Keratinocyte (primary cell): Measurements from ENCODE around the gene IRF9.

Experiments
- EZH2 ChIP-seq: IDR thresholded peaks from one replicate; pipeline ENCODE4 v1.6.1; 2012; ENCODE audit warnings: inconsistent platforms, mild to moderate bottlenecking, low read length, moderate library complexity
- TF ChIP-seq, protein P1 (sequence below), 3 experiments: IDR thresholded peaks in 1 of 3; conservative IDR thresholded peaks in 1 of 3; optimal IDR thresholded peaks in 1 of 3; 2 replicates in 2 of 3; 3 replicates in 1 of 3; pipeline versions ENCODE3 to v1.5.1; 2011; ENCODE audit warnings: low read length in 3 of 3, mild to moderate bottlenecking in 3 of 3, moderate library complexity in 2 of 3, control low read depth in 1 of 3, inconsistent platforms in 1 of 3; ENCODE audit not compliant: insufficient read depth in 2 of 3; ENCODE audit errors: extremely low read depth in 1 of 3

DNA sequence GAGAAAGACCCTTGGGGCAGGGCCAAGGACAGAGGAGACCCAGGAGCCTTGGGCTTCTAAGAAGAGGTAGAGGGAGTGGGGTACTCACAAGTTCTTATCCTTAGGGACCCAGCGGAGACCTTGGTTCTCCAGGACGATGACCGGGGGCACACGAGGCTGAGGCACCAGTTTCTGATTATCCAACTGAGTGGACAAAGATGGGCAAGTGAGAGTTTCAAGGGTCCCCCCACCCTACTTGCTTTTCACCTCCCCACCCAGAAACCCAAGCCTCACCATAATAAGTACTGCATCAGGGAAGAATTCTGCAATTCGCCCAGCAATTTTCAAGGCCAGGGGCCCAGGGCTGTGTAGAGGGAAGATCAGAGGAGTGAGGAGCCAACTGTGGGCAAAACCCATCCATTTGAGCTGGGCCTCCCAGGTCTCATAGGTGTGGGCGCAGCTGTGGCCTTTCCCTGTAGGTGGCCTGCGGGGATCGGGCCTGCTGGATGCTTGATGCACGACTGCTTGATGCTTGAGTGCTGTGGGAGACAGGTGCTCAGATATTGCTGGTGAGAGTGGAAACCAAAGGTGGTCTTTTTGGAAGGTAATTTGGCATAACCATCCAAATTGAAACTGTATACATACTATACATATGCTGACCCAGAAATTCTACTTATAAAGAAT is 21.7 kb upstream of the IRF9 start:
- TF ChIP-seq, protein P1, sequence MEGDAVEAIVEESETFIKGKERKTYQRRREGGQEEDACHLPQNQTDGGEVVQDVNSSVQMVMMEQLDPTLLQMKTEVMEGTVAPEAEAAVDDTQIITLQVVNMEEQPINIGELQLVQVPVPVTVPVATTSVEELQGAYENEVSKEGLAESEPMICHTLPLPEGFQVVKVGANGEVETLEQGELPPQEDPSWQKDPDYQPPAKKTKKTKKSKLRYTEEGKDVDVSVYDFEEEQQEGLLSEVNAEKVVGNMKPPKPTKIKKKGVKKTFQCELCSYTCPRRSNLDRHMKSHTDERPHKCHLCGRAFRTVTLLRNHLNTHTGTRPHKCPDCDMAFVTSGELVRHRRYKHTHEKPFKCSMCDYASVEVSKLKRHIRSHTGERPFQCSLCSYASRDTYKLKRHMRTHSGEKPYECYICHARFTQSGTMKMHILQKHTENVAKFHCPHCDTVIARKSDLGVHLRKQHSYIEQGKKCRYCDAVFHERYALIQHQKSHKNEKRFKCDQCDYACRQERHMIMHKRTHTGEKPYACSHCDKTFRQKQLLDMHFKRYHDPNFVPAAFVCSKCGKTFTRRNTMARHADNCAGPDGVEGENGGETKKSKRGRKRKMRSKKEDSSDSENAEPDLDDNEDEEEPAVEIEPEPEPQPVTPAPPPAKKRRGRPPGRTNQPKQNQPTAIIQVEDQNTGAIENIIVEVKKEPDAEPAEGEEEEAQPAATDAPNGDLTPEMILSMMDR (optimal IDR thresholded peaks at IDR 0.05 in 1 of 3, IDR thresholded peaks at IDR 0.05 in 1 of 3, conservative IDR thresholded peaks at IDR 0.05 in 1 of 3; ENCODE audit: extremely low read depth in 1 of 3, insufficient read depth in 2 of 3, low read length in 3 of 3), result peak in 1 of 3 experiments; percentile 5
- no peak for TF ChIP-seq EZH2
